KMS-11 (cell line): ENCODE data around the gene LIMA1.
"Not testable (repeated sequence)": the region's sequence is repeated elsewhere in the genome, so short reads cannot be mapped to it uniquely, and the experiment has no call there.

Experiments
- H2AFZ ChIP-seq: fragments of 200-600 bp; sonication (generic); 2 replicates; pipeline ENCODE4 v1.6.1; 2016; ENCODE audit warnings: antibody characterized with exemption, mixed run types, low read depth
- H3K27ac ChIP-seq: fragments of 200-600 bp; sonication (generic); 2 replicates; pipeline ENCODE4 v1.6.1; 2016; ENCODE audit warnings: mild to moderate bottlenecking, mixed run types
- H3K27me3 ChIP-seq: fragments of 200-600 bp; sonication (generic); 2 replicates; pipeline ENCODE4 v1.6.1; 2017; ENCODE audit warnings: mild to moderate bottlenecking, low read depth, mixed run types, moderate library complexity; ENCODE audit not compliant: insufficient read depth
- H3K36me3 ChIP-seq: fragments of 200-600 bp; sonication (generic); 2 replicates; pipeline ENCODE4 v1.6.1; 2017; ENCODE audit warnings: mild to moderate bottlenecking, mixed run types; ENCODE audit not compliant: insufficient read depth
- H3K4me1 ChIP-seq: fragments of 200-600 bp; sonication (generic); 2 replicates; pipeline ENCODE4 v1.6.1; 2016; ENCODE audit warnings: mild to moderate bottlenecking, low read depth, mixed run types; ENCODE audit not compliant: poor library complexity, severe bottlenecking
- H3K4me2 ChIP-seq: fragments of 200-600 bp; sonication (generic); 2 replicates; pipeline ENCODE4 v1.7.0; 2016; ENCODE audit warnings: mild to moderate bottlenecking, mixed run types
- H3K4me3 ChIP-seq: fragments of 200-600 bp; sonication (generic); IDR thresholded peaks from 2 replicates; pipeline ENCODE4 v1.6.1; 2017; ENCODE audit warnings: low read depth, low read length, mixed read lengths; ENCODE audit not compliant: insufficient read depth
- H3K79me2 ChIP-seq: fragments of 200-600 bp; sonication (generic); 2 replicates; pipeline ENCODE4 v1.6.1; 2016; ENCODE audit warnings: low read depth, mixed run types; ENCODE audit not compliant: insufficient read depth
- H3K9ac ChIP-seq: fragments of 200-600 bp; sonication (generic); 2 replicates; pipeline ENCODE4 v1.6.1; 2016; ENCODE audit warnings: mild to moderate bottlenecking, mixed run types
- H4K20me1 ChIP-seq: fragments of 200-600 bp; sonication (generic); 2 replicates; pipeline ENCODE4 v1.6.1; 2016; ENCODE audit warnings: mild to moderate bottlenecking, mixed run types; ENCODE audit not compliant: insufficient read depth
- TF ChIP-seq, protein P1 (sequence below): fragments of 200-600 bp; sonication (generic); conservative IDR thresholded peaks from 2 replicates; pipeline ENCODE4 v1.6.1; 2017; ENCODE audit warnings: low read depth, mild to moderate bottlenecking, antibody characterized with exemption, low read length, moderate library complexity, mixed read lengths

The LIMA1 gene

DNA sequence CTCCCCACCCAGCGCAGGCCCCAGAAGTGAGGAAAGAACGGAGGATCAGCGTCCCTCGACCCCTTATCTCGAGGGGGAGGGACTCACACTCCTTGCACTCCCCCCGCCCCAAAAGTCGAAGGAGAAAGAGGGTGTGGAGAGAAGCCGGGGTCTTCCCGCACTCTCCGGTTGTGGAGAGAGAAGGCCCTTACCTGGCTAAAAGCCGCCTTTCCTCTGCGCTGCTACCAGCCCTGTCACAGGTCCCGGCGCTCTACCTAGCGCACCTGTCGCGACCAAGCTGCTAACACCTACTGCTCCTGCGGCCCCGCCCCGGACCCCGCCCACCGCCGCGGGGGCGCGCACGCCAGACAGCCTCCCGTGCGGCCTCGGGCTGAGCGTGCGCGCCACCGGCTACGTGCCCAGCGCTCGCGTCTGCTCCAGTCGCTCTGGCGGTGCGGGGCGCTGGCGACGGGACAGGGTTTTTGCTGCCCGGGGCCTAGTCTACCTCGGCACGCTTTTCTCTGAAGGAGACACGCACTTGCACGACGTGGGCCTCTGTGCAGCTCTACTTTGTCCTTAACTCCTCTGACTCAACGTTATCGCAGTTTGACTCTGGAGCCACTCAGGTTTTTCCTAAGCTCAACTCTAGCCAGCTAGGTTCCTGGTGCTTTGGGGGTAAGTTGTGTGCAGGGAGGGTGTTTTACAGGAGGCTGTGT, at the start of gene LIMA1:
TSS of gene LIMA1 (minus strand) at position 292 of the 695 bp plus-strand sequence. CDS start 34,769 bp downstream, outside the sequence.
- Histone ChIP-seq H3K36me3 (no peaks in the 10 kb centered on the region), H4K20me1 (no peaks in the 10 kb centered on the region), H3K4me2 (peak within 1 kb of the TSS; percentile 99), H3K27me3 (no peaks in the 10 kb centered on the region), H3K4me3 (no peak within 1 kb of the TSS), H2AFZ (peak within 1 kb of the TSS; percentile 99), H3K79me2 (peaks cover 6% of the 10 kb centered on the region; the same call in 1 of the 2 replicates), H3K4me1 (peaks cover 10% of the 10 kb centered on the region), H3K27ac (peak within 1 kb of the TSS; percentile 60), H3K9ac (peak within 1 kb of the TSS; percentile 86)
- TF ChIP-seq, protein P1, sequence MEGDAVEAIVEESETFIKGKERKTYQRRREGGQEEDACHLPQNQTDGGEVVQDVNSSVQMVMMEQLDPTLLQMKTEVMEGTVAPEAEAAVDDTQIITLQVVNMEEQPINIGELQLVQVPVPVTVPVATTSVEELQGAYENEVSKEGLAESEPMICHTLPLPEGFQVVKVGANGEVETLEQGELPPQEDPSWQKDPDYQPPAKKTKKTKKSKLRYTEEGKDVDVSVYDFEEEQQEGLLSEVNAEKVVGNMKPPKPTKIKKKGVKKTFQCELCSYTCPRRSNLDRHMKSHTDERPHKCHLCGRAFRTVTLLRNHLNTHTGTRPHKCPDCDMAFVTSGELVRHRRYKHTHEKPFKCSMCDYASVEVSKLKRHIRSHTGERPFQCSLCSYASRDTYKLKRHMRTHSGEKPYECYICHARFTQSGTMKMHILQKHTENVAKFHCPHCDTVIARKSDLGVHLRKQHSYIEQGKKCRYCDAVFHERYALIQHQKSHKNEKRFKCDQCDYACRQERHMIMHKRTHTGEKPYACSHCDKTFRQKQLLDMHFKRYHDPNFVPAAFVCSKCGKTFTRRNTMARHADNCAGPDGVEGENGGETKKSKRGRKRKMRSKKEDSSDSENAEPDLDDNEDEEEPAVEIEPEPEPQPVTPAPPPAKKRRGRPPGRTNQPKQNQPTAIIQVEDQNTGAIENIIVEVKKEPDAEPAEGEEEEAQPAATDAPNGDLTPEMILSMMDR = peak; percentile 38; the same call in 1 of the 2 replicates

DNA sequence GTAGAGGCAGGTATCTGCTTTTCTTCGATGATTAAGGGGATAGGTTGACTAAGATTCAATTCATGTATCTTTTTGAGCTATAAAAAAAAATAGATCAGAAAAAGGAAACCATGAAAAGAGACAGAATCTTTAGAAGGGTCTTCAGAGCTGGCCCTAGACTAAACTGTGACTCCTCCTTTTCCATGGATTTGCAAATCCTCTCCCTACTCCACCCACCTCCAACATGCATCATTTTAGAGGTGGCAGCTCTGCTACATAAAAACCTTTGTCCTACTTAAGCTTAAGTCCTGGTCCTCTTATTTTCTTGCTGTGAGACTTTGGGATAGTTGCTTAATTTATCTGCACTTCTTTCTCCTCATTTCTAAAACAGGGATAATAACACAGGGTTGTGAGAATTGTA, 48.4 kb upstream of the LIMA1 start:
- Histone ChIP-seq H3K4me2 (no peak overlapping the region), H3K27ac (no peak overlapping the region), H3K27me3 (no peaks in the 10 kb centered on the region), H3K9ac (no peak overlapping the region), H2AFZ (no peak overlapping the region), H3K36me3 (no peaks in the 10 kb centered on the region), H4K20me1 (no peaks in the 10 kb centered on the region), H3K4me1 (no peaks in the 10 kb centered on the region), H3K4me3 (no peak overlapping the region), H3K79me2 (no peaks in the 10 kb centered on the region)
- TF ChIP-seq, protein P1 = no peak

DNA sequence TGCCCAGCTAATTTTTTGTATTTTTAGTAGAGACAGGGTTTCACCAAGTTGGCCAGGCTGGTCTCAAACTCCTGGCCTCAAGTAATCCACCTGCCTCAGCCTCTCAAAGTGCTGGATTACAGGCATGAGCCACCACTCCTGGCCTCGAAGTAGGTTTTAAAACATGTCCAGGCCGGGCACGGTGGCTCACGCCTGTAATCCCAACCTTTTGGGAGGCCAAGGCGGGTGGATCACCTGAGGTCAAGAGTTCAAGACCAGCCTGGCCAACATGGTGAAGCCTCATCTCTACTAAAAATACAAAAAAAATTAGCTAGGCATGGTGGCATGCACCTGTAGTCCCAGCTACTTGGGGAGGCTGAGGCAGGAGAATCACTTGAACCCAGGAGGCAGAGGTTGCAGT, 45.3 kb upstream of the LIMA1 start:
- not testable (repeated sequence) for H2AFZ ChIP-seq, H3K27ac ChIP-seq, H3K79me2 ChIP-seq, H3K27me3 ChIP-seq, H3K4me1 ChIP-seq, H3K4me2 ChIP-seq, H3K36me3 ChIP-seq, H3K4me3 ChIP-seq, H4K20me1 ChIP-seq, H3K9ac ChIP-seq

DNA sequence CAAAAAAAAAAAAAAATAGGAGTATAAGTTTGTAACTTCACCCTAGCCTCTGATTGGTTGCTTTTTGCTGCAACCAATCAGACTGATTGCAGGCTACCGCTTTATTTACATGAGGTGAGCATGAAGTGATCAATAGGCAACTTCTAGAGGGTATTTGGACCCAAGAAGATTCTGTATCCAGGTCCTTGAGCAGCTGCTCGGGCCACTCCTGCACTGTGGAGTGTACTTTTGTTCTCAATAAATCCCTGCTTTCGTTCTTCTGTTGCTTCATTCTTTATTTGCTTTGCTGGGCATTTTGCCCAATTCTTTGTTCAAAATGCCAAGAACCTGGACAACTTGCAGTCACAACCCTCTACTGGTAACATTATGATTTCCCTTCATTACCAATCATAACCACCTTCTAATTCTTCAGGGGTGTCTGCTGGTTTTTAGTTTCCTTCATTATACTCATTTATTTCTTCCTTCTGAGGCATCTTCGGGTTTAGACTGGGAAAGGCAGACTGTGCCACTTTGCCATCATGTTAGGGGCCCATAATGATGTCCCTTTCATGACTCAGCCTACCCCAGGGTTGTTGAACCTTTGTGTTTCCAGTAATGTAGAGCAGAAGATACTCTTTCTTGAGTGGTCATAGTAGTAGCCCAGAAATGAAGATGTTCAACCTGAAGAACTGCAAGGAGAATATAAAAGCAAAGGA, 43.4 kb upstream of the LIMA1 start:
- Histone ChIP-seq H3K79me2 (no peaks in the 10 kb centered on the region), H3K4me1 (no peaks in the 10 kb centered on the region), H3K4me2 (no peak overlapping the region), H3K9ac (no peak overlapping the region), H3K27me3 (no peaks in the 10 kb centered on the region), H3K36me3 (no peaks in the 10 kb centered on the region), H4K20me1 (no peaks in the 10 kb centered on the region), H3K4me3 (no peak overlapping the region), H2AFZ (no peak overlapping the region), H3K27ac (no peak overlapping the region)
- TF ChIP-seq, protein P1 = no peak
